ENCODE results near the gene ZNF682.
"Not testable (repeated sequence)": the region's sequence is repeated elsewhere in the genome, so short reads cannot be mapped to it uniquely, and the experiment has no call there.

The ZNF682 gene
- 13.0 to 17.9 reads per million in 2 donors for total RNA-seq

- DNase-seq, result peak; percentile 61
These were observed at the start of gene ZNF682 for GRCh38 chr19:20039203-20039723. Gene ZNF682 (minus strand): TSS chr19:20039505. CDS start chr19:20039345, 160 bp downstream.

DNA sequence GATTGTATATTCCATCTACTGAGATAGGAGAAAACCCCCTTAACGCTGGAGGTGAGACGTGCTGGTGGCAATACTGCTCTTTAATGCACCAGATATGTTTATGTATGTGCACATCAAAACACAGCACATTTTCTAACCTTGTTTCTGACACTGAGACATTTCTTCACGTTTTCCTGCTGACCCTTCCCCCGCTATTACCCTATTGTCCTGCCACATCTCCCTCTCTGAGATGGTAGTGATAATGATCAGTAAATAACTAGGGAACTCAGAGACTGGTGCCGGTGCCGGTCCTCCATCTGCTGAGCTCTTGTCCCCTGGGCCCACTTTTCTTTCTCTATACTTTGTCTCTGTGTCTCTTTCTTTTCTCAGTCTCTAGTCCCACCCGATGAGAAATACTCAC is 43.6 kb upstream of the ZNF682 start:
- not testable (repeated sequence) for DNase-seq

- DNase-seq, result not testable (repeated sequence)
These were observed 43.0 kb upstream of the ZNF682 start for GRCh38 chr19:20082232-20082833.

GRCh38 chr19:20080656-20081055 is 41.4 kb upstream of the ZNF682 start:
- DNase-seq, result no peak

- DNase-seq, result no peak
These were observed 40.2 kb upstream of the ZNF682 start for GRCh38 chr19:20079476-20079875.

- DNase-seq, result no peak
These were observed 39.3 kb upstream of the ZNF682 start for GRCh38 chr19:20078581-20079031.

DNA sequence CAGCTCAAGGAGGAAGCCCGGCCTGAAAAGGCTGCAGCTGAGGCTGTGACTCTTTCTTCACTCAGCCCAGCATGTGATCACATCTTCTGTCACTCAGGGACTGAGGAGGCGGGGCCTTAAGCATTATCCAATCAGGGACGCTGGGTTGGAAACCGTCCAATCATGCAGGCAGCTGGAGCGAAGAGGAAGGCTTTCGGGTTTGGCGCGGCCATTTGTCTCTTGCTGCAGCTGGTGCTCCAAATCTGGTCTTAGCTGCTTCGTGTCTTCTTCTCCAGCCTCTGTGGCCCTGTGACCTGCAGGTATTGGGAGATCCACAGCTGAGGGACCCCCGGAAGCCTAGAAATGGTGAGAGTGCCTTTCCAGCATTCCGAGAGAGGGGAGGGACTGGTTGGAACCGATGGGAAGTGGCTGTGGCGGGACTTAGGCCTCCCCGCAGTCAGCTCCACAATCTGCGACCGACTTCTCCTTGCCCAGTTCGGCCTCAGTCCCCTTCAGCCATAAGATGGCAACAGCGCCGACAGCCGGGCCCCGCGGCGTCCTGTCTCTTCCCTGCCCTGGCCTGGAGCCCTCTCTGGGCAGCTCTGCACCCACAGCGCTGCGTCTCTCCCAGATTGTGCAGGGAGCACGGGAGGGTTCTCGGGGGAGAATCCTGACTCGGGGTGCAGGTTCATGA is 38.6 kb upstream of the ZNF682 start, which contains the start of gene ZNF90:
TSS of gene ZNF90 (plus strand) at position 210 of the 673 bp plus-strand sequence. CDS start at position 343, 133 bp downstream.
- no peak for DNase-seq

DNA sequence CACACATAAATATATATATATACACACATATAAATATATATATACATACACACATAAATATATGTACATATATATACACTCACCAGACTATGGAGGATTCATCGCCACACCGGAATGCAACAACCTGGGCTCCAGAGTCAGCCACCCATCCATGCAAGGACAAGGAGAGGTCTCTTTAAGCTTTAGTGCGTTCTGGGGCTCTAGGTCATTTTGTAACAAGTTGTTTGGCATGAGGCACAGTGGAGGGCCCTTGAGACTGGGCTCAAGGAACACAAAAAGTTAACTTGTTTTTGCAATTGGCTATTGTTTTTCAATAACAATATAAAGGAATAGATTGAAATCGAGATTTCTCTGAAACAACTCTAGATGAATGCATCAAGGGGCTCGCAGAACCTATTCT is 33.6 kb upstream of the ZNF682 start:
- no peak for DNase-seq

- no peak for DNase-seq
These were observed 31.4 kb upstream of the ZNF682 start for GRCh38 chr19:20070691-20071090.

GRCh38 chr19:20068559-20068958 is 29.3 kb upstream of the ZNF682 start:
- not testable (repeated sequence) for DNase-seq

DNA sequence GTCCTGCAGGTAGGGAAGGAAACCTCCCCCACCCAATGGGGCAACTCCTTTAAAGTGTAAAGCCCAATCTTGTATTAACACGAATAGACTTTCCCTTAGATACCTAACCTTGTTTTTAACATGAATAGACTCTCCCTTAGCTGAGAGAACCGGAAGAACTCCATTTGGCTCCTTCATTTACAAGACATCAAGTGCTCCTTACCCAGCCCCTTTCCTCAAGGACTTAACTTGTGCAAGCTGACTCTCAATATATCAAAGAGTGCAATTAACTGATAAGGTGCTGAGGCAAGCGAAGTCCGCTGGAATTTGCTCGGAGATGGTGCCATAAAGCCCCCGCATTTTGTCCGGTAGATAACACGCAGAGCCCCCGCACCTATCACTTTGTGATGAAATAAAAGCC is 28.6 kb upstream of the ZNF682 start:
- no peak for DNase-seq

GRCh38 chr19:20066861-20067260 is 27.6 kb upstream of the ZNF682 start:
- DNase-seq, result no peak

GRCh38 chr19:20060282-20060681 is 21.0 kb upstream of the ZNF682 start:
- no peak for DNase-seq

GRCh38 chr19:20058738-20059137 is 19.4 kb upstream of the ZNF682 start:
- not testable (repeated sequence) for DNase-seq

GRCh38 chr19:20051841-20052768 is 12.8 kb upstream of the ZNF682 start:
- peak; percentile 28 for DNase-seq

GRCh38 chr19:20045742-20046141 is 6.4 kb upstream of the ZNF682 start:
- not testable (repeated sequence) for DNase-seq

DNA sequence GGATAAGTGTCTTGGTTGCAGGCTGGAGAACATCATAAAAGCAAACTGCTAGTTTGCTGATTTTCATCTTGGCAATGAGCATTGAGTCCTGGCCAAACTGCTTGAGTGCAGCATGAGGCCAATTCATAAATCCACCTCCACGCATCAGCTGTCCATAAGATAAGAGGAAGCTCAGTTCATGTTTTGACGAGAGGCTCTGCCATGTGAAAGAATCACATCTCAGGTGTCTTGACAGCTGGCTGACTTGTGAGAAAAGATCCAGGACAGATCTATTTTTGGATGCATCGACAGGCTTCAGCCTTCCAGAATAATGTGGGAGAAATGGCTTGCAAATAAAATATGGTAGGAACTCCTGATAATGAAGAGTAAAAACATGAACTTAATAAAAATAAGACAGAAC is 5.4 kb upstream of the ZNF682 start:
- DNase-seq, result no peak

- no peak for DNase-seq
These were observed 725 bp downstream of the ZNF682 start for GRCh38 chr19:20038358-20039202.

- DNase-seq, result no peak
These were observed 3.4 kb downstream of the ZNF682 start for GRCh38 chr19:20035935-20036334.

- no peak for DNase-seq
These were observed 10.7 kb downstream of the ZNF682 start for GRCh38 chr19:20028611-20029010.

GRCh38 chr19:20005741-20006140 is 33.6 kb downstream of the ZNF682 start:
- DNase-seq, result no peak

Measured in activated gamma-delta T cell (primary cell).